Fibroblast of mammary gland (primary cell): ENCODE data around the gene EIF1AY.

Experiments used
- DNase-seq: peaks from one replicate; pipeline ENCODE4 v3.0.0-alpha.2; 2010; ENCODE audit warnings: low read depth
- H3K4me3 ChIP-seq: 2 replicates; pipeline ENCODE4 v1.5.1; 2011; ENCODE audit warnings: low read depth, mild to moderate bottlenecking, low read length, moderate library complexity; ENCODE audit not compliant: control insufficient read depth
- TF ChIP-seq, protein P1 (sequence below): conservative IDR thresholded peaks from 2 replicates; pipeline ENCODE4 v1.5.1; 2011; ENCODE audit warnings: low read depth, low read length, inconsistent platforms; ENCODE audit not compliant: control insufficient read depth, insufficient read depth

Gene EIF1AY

DNA sequence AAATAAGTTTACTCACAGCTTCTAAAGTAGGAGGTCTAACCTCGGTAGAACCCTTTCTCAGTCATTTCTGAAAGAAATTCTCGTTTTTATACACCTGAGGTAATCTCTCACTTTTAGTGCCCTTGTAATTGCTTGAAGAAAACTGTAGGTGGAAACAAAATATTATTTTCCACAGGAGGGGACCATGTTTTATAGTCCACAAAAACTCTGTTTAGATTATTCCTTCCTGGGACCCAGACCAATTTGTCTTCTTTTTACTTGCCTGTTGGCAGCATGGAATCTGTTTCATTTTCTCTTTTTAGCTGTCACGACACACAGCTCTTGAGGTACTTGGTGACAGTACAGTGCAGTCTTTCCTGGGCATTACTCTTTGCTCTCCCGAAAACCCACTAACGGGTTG lies 930 bp downstream of the EIF1AY start:
- no peak overlapping the region for H3K4me3 ChIP-seq
- TF ChIP-seq, protein P1, sequence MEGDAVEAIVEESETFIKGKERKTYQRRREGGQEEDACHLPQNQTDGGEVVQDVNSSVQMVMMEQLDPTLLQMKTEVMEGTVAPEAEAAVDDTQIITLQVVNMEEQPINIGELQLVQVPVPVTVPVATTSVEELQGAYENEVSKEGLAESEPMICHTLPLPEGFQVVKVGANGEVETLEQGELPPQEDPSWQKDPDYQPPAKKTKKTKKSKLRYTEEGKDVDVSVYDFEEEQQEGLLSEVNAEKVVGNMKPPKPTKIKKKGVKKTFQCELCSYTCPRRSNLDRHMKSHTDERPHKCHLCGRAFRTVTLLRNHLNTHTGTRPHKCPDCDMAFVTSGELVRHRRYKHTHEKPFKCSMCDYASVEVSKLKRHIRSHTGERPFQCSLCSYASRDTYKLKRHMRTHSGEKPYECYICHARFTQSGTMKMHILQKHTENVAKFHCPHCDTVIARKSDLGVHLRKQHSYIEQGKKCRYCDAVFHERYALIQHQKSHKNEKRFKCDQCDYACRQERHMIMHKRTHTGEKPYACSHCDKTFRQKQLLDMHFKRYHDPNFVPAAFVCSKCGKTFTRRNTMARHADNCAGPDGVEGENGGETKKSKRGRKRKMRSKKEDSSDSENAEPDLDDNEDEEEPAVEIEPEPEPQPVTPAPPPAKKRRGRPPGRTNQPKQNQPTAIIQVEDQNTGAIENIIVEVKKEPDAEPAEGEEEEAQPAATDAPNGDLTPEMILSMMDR: no peak
- no peak for DNase-seq

DNA sequence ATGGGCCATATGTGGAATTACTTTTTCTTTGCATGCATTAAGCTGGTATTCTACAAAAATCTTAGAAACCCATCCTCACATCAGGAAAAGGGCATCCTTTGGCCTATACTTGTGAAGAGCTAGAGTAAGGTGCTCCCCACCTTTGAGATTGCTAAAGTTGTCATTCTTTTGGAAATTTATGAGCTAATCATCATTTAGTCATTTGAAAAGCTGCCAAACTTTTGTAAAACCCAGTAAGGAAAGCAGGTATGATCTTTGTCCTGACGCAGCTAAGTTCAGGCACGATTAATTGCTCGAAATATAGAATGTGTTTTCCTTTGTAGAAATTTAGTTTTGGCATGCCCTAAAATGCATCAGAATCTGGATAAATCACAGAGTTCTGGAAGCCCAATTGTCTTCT lies 2.6 kb downstream of the EIF1AY start:
- H3K4me3 ChIP-seq: no peak overlapping the region
- no peak for DNase-seq
- TF ChIP-seq, protein P1: no peak

GRCh38 chrY:20581687-20582086 lies 6.1 kb downstream of the EIF1AY start:
- DNase-seq: no peak
- TF ChIP-seq, protein P1: no peak
- no peak overlapping the region for H3K4me3 ChIP-seq

- TF ChIP-seq, protein P1: no peak
- DNase-seq: no peak
- H3K4me3 ChIP-seq: no peak overlapping the region
Measured at GRCh38 chrY:20586161-20586560, 10.6 kb downstream of the EIF1AY start.
